Stomach (tissue), 4 donors: Measurements from ENCODE around the gene DPH6.

Experiments used
- CTCF ChIP-seq, 7 experiments: fragments of 450-650 bp in 4 of 7; fragments of 200-600 bp in 3 of 7; sonication (generic) in 3 of 7; IDR thresholded peaks; one replicate each; pipeline ENCODE4 v1.5.1; 2016 to 2019; ENCODE audit warnings: antibody characterized with exemption in 7 of 7, control low read depth in 2 of 7, mild to moderate bottlenecking in 1 of 7
- POLR2A ChIP-seq, 4 donors: fragments of 450-650 bp; IDR thresholded peaks; one replicate each; pipeline ENCODE4 v1.6.1; 2016; ENCODE audit warnings: antibody characterized with exemption in 4 of 4, control low read depth in 2 of 4, mild to moderate bottlenecking in 1 of 4, moderate library complexity in 1 of 4

GRCh38 chr15:35495080-35495479 lies 50.9 kb downstream of the DPH6 start:
- TF ChIP-seq CTCF (IDR thresholded peaks at IDR 0.05) (no peak), POLR2A (IDR thresholded peaks at IDR 0.05) (no peak)
